Body of pancreas (tissue), 4 donors: ENCODE data around the gene NRCAM.

Source experiments
- POLR2A ChIP-seq, 3 donors: fragments of 450-650 bp; IDR thresholded peaks; one replicate each; pipeline ENCODE4 v1.6.1; 2016; ENCODE audit warnings: antibody characterized with exemption in 3 of 3, mild to moderate bottlenecking in 2 of 3
- TF ChIP-seq, protein P1 (sequence below), 7 experiments: fragments of 450-650 bp in 4 of 7; fragments of 200-600 bp in 3 of 7; sonication (generic) in 3 of 7; IDR thresholded peaks; one replicate each; pipeline ENCODE4 v1.5.1; 2016 to 2019; ENCODE audit warnings: antibody characterized with exemption in 7 of 7

DNA sequence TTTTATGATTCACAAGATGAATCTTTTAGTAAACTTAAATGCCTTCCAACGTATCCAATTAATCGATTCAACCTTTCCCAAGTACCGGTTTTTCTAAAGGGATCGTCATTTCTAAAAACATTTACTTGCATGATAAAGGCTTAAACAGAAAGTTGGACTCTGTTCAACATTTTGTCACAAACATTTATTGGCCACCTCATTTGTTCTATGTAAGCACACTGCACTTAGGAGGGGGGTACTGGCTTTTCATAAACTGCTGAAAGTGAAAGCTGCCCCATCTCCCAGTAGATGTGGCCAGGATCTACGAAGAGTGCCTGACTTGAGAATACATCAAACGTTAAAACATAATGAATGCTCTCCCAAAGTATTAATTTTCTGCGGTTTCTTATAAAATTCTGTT, 288.8 kb downstream of the NRCAM start:
- TF ChIP-seq, protein P1, sequence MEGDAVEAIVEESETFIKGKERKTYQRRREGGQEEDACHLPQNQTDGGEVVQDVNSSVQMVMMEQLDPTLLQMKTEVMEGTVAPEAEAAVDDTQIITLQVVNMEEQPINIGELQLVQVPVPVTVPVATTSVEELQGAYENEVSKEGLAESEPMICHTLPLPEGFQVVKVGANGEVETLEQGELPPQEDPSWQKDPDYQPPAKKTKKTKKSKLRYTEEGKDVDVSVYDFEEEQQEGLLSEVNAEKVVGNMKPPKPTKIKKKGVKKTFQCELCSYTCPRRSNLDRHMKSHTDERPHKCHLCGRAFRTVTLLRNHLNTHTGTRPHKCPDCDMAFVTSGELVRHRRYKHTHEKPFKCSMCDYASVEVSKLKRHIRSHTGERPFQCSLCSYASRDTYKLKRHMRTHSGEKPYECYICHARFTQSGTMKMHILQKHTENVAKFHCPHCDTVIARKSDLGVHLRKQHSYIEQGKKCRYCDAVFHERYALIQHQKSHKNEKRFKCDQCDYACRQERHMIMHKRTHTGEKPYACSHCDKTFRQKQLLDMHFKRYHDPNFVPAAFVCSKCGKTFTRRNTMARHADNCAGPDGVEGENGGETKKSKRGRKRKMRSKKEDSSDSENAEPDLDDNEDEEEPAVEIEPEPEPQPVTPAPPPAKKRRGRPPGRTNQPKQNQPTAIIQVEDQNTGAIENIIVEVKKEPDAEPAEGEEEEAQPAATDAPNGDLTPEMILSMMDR (IDR thresholded peaks at IDR 0.05): no peak
- no peak for TF ChIP-seq POLR2A (IDR thresholded peaks at IDR 0.05)
